Gastrocnemius medialis (tissue), 4 donors: ENCODE measurements around the gene ARL15.

Experiments used
- CTCF ChIP-seq, 5 experiments: fragments of 450-650 bp in 3 of 5; fragments of 200-600 bp in 2 of 5; sonication (generic) in 2 of 5; IDR thresholded peaks in 4 of 5; conservative IDR thresholded peaks in 1 of 5; 1 replicate in 4 of 5; 2 replicates in 1 of 5; pipeline ENCODE4 v1.5.1; 2016 to 2019; ENCODE audit warnings: antibody characterized with exemption in 5 of 5, mild to moderate bottlenecking in 3 of 5, moderate library complexity in 3 of 5
- POLR2A ChIP-seq, 2 donors: fragments of 450-650 bp; IDR thresholded peaks; one replicate each; pipeline ENCODE4 v1.6.1; 2017; ENCODE audit warnings: antibody characterized with exemption in 2 of 2, mild to moderate bottlenecking in 2 of 2, moderate library complexity in 2 of 2

- TF ChIP-seq CTCF (IDR thresholded peaks at IDR 0.05 in 4 of 5, conservative IDR thresholded peaks at IDR 0.05 in 1 of 5) = no peak
- no peak for TF ChIP-seq POLR2A (IDR thresholded peaks at IDR 0.05)
Measured at GRCh38 chr5:54263447-54263846, 46.9 kb downstream of the ARL15 start.
